SK-N-SH (cell line): ENCODE measurements around the gene P2RX1. TPM values are rescaled to one million over a fixed set of nuclear protein-coding genes. Genes with fewer than 3 reads are reported as not detected.

Experiments used
- CTCF ChIA-PET: fragments of 300-600, 350-600 bp; formaldehyde crosslinking; extraction: SDS; loops from one replicate; lab custom pipeline; 2021; lab: Yijun Ruan, JAX
- POLR2A ChIA-PET: fragments of 350-600 bp; sonication (Branson Sonifier 250); formaldehyde crosslinking; extraction: SDS; loops from one replicate; lab custom pipeline; 2020; ENCODE audit warnings: antibody characterized with exemption, inconsistent platforms; lab: Yijun Ruan, JAX
- DNase-seq: peaks from one replicate; pipeline ENCODE4 v3.0.0; 2012
- H2AFZ ChIP-seq: fragments of 200-600 bp; sonication (generic); 2 replicates; pipeline ENCODE4 v1.8.1; 2016; ENCODE audit warnings: antibody characterized with exemption, mild to moderate bottlenecking, low read depth
- H3F3A ChIP-seq: fragments of 200-600 bp; sonication (generic); replicated peaks from 2 replicates; pipeline ENCODE3; 2016; ENCODE audit warnings: antibody characterized with exemption, mild to moderate bottlenecking; ENCODE audit not compliant: insufficient read depth
- H3K27ac ChIP-seq, 2 experiments: fragments of 200-500 bp in 1 of 2; fragments of 200-600 bp in 1 of 2; sonication (Bioruptor generic) in 1 of 2; sonication (generic), shearing (Covaris generic) in 1 of 2; 2 replicates each; pipeline versions ENCODE4 v1.5.1 to v1.6.1; 2014 to 2016; ENCODE audit warnings: low read depth in 2 of 2, inconsistent platforms in 1 of 2, low read length in 1 of 2, mild to moderate bottlenecking in 1 of 2, mixed read lengths in 1 of 2
- H3K27me3 ChIP-seq: fragments of 200-600 bp; sonication (generic), shearing (Covaris generic); 2 replicates; pipeline ENCODE4 v1.6.1; 2016; ENCODE audit warnings: mixed run types; ENCODE audit not compliant: insufficient read depth
- H3K36me3 ChIP-seq, 2 experiments: fragments of 200-500 bp in 1 of 2; fragments of 200-600 bp in 1 of 2; sonication (Bioruptor generic) in 1 of 2; sonication (generic) in 1 of 2; replicated peaks in 1 of 2; 2 replicates each; pipeline versions ENCODE3 to v1.5.1; 2014 to 2016; ENCODE audit warnings: low read length in 1 of 2, mild to moderate bottlenecking in 1 of 2; ENCODE audit not compliant: insufficient read depth in 2 of 2, control insufficient read depth in 1 of 2
- H3K4me1 ChIP-seq, 2 experiments: fragments of 200-500 bp in 1 of 2; fragments of 200-600 bp in 1 of 2; sonication (Bioruptor generic) in 1 of 2; sonication (generic), shearing (Covaris generic) in 1 of 2; 2 replicates each; pipeline versions ENCODE4 v1.5.1 to v1.6.1; 2014 to 2016; ENCODE audit warnings: low read depth in 1 of 2, low read length in 1 of 2, mixed run types in 1 of 2; ENCODE audit not compliant: insufficient read depth in 2 of 2, control insufficient read depth in 1 of 2
- H3K4me2 ChIP-seq: fragments of 200-600 bp; sonication (generic), shearing (Covaris generic); 2 replicates; pipeline ENCODE4 v1.6.1; 2017; ENCODE audit warnings: mixed run types
- H3K4me3 ChIP-seq, 2 experiments: fragments of 200-500 bp in 1 of 2; fragments of 200-600 bp in 1 of 2; sonication (Bioruptor generic) in 1 of 2; sonication (generic), shearing (Covaris generic) in 1 of 2; 2 replicates each; pipeline versions ENCODE4 v1.5.1 to v1.8.1; 2014 to 2016; ENCODE audit warnings: low read depth in 2 of 2, inconsistent platforms in 1 of 2, low read length in 1 of 2, mild to moderate bottlenecking in 1 of 2, mixed read lengths in 1 of 2, moderate library complexity in 1 of 2
- H3K79me2 ChIP-seq: fragments of 200-600 bp; sonication (generic); 2 replicates; pipeline ENCODE4 v1.8.1; 2017; ENCODE audit warnings: mild to moderate bottlenecking; ENCODE audit not compliant: insufficient read depth
- H3K9ac ChIP-seq: fragments of 200-600 bp; sonication (generic); 2 replicates; pipeline ENCODE4 v1.6.1; 2017; ENCODE audit warnings: mixed run types
- H3K9me2 ChIP-seq: fragments of 200-600 bp; sonication (generic); 2 replicates; pipeline ENCODE4 v1.6.1; 2017; ENCODE audit warnings: mixed run types
- H3K9me3 ChIP-seq: fragments of 200-600 bp; sonication (generic); 2 replicates; pipeline ENCODE4 v1.6.1; 2017; ENCODE audit warnings: mixed run types, mild to moderate bottlenecking, moderate library complexity
- H4K20me1 ChIP-seq: fragments of 200-600 bp; sonication (generic); 2 replicates; pipeline ENCODE4 v1.6.1; 2017; ENCODE audit warnings: mild to moderate bottlenecking, mixed run types; ENCODE audit not compliant: insufficient read depth
- CHD2 ChIP-seq: fragments of 150-350 bp; IDR thresholded peaks from 2 replicates; pipeline ENCODE4 v1.6.1; 2018; ENCODE audit warnings: low read length; ENCODE audit not compliant: partially characterized antibody
- EZH2phosphoT487 ChIP-seq: fragments of 200-600 bp; sonication (generic); IDR thresholded peaks from 2 replicates; pipeline ENCODE4 v1.6.1; 2017; ENCODE audit warnings: low read depth, mixed run types, mild to moderate bottlenecking, antibody characterized with exemption, moderate library complexity, borderline replicate concordance
- FOXJ3 ChIP-seq: sonication (generic); formaldehyde crosslinking; IDR thresholded peaks from 2 replicates; pipeline ENCODE4 v1.5.1; 2020; ENCODE audit warnings: mild to moderate bottlenecking, missing genetic modification reagents
- FOXM1 ChIP-seq: IDR thresholded peaks from 2 replicates; pipeline ENCODE4 v1.4.0; 2012; ENCODE audit warnings: low read depth, mild to moderate bottlenecking
- GABPA ChIP-seq: IDR thresholded peaks from 2 replicates; pipeline ENCODE4 v1.4.0; 2012; ENCODE audit warnings: low read depth, mild to moderate bottlenecking
- MEF2A ChIP-seq: IDR thresholded peaks from 2 replicates; pipeline ENCODE4 v1.4.0; 2012; ENCODE audit warnings: low read depth, borderline replicate concordance
- MXI1 ChIP-seq: IDR thresholded peaks from 2 replicates; pipeline ENCODE4 v1.6.1; 2012; ENCODE audit warnings: mild to moderate bottlenecking, low read depth, low read length, improper control_type of control experiment
- NRF1 ChIP-seq: IDR thresholded peaks from 2 replicates; pipeline ENCODE4 v1.6.1; 2012; ENCODE audit warnings: low read depth, mild to moderate bottlenecking, low read length
- POLR2AphosphoS5 ChIP-seq: IDR thresholded peaks from 2 replicates; pipeline ENCODE4 v1.6.1; 2012; ENCODE audit warnings: low read depth, low read length
- RAD21 ChIP-seq: IDR thresholded peaks from 2 replicates; pipeline ENCODE4 v1.6.1; 2012; ENCODE audit warnings: mild to moderate bottlenecking, low read length
- RCOR1 ChIP-seq: fragments of 150-350 bp; IDR thresholded peaks from 2 replicates; pipeline ENCODE4 v1.6.1; 2017; ENCODE audit warnings: antibody characterized with exemption, low read length
- RXRA ChIP-seq: IDR thresholded peaks from 2 replicates; pipeline ENCODE4 v1.4.0; 2012; ENCODE audit warnings: low read depth, mild to moderate bottlenecking, borderline replicate concordance
- TCF12 ChIP-seq: IDR thresholded peaks from 2 replicates; pipeline ENCODE4 v1.4.0; 2012
- TEAD4 ChIP-seq: IDR thresholded peaks from 2 replicates; pipeline ENCODE4 v1.4.0; 2012; ENCODE audit warnings: mild to moderate bottlenecking, borderline replicate concordance; ENCODE audit not compliant: insufficient read depth
- WGBS: methylation state at CpG from one replicate; pipeline ENCODE4 v1.1.6; 2017; ENCODE audit warnings: low lambda C conversion rate; 5-methylcytosine and 5-hydroxymethylcytosine counted together
- polyA plus RNA-seq, 3 experiments: library from polyadenylated mRNA; depleted of rRNA; stranded (reverse); fragments of >200 nt; gene quantifications; 2 replicates each; pipeline ENCODE4 v1.2.3, GENCODE V29; 2012
- TF ChIP-seq, protein P1 (sequence below): fragments of 200-600 bp; sonication (generic); IDR thresholded peaks from 2 replicates; pipeline ENCODE4 v1.6.1; 2017; ENCODE audit warnings: antibody characterized with exemption, mild to moderate bottlenecking, moderate library complexity
- TF ChIP-seq, protein P2 (sequence below): fragments of 150-350 bp; IDR thresholded peaks from 2 replicates; pipeline ENCODE4 v1.6.1; 2016; ENCODE audit warnings: mild to moderate bottlenecking, low read depth, low read length
- TF ChIP-seq, protein P3 (sequence below): fragments of 150-350 bp; IDR thresholded peaks from 2 replicates; pipeline ENCODE4 v1.6.1; 2017; ENCODE audit warnings: antibody characterized with exemption, low read length, low read depth, borderline replicate concordance
- TF ChIP-seq, protein P4 (sequence below): IDR thresholded peaks from 2 replicates; pipeline ENCODE4 v1.4.0; 2012; ENCODE audit warnings: low read depth, borderline replicate concordance
- TF ChIP-seq, protein P5 (sequence below): IDR thresholded peaks from 2 replicates; pipeline ENCODE4 v1.4.0; 2012; ENCODE audit warnings: low read depth, borderline replicate concordance

The P2RX1 gene
- polyA plus RNA-seq, 1 of the 3 experiments (the other 2 are of a cell fraction): not detected

DNA sequence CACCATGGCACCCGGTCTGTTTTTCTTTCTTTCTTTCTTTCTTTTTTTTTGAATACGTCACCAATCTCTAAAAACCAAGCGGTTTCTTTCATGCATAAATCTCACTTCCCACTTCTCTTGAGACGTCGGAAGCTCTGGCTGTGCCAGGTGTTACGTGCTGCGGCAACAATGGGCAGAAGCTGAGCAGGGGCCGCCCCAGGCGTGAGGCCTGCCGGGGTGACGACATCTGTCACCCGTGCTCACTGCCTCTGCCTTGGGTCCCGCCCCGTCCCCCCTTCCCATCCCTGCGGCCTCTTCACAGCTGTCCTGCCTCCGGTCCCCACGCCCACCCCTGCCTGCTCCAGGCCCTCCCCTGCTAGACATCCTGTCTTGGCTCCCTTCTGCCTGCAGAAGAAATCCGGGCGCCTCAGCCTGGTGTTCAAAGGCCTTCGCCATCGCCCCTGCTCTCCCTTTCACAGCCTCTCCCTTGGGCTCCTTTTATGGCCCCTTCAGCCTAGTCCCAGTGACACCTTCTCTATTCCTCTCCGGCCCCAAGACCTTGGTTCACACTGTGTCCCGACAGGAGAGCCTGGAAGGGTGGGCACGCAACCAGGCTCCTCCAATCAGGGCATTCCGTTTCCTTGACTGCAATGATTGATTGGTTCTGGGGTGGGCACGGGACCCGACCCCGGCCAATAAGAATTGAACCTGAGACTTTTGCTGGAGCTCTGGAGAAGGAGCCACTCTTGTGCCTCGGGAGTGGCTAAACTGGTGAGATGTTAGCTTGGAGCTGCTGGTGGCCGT, 4.8 kb downstream of the P2RX1 start:
- H4K20me1 ChIP-seq: no peaks in the 10 kb centered on the region
- H3K9me2 ChIP-seq: no peaks in the 10 kb centered on the region
- POLR2A ChIA-PET: no interaction called here
- CTCF ChIA-PET: interaction anchor here (0.8 to 3.6 kb wide), 4 partner anchors 48 to 160 kb away, joined by 3 to 88 read pairs (median 10); partner anchors contain the start of gene NCBP3
- no peak overlapping the region for H3K9ac ChIP-seq
- no peaks in the 10 kb centered on the region for H3K27me3 ChIP-seq
- H3K4me2 ChIP-seq: no peak overlapping the region
- no peak overlapping the region for H2AFZ ChIP-seq
- no peaks in the 10 kb centered on the region for H3K36me3 ChIP-seq
- H3F3A ChIP-seq: no peaks in the 10 kb centered on the region
- peaks cover 0 to 3% of the 10 kb centered on the region in 2 experiments; a peak in 1 of 4 replicates for H3K4me1 ChIP-seq
- no peak overlapping the region for H3K27ac ChIP-seq
- no peak for DNase-seq
- TF ChIP-seq RAD21 (no peak), CHD2 (no peak), POLR2AphosphoS5 (no peak), NRF1 (no peak), MXI1 (no peak), GABPA (no peak), EZH2phosphoT487 (no peak), MEF2A (no peak), RXRA (no peak), RCOR1 (no peak), FOXJ3 (CRISPR knock-in tag) (no peak), FOXM1 (no peak), TCF12 (no peak), TEAD4 (no peak)
- TF ChIP-seq, protein P1, sequence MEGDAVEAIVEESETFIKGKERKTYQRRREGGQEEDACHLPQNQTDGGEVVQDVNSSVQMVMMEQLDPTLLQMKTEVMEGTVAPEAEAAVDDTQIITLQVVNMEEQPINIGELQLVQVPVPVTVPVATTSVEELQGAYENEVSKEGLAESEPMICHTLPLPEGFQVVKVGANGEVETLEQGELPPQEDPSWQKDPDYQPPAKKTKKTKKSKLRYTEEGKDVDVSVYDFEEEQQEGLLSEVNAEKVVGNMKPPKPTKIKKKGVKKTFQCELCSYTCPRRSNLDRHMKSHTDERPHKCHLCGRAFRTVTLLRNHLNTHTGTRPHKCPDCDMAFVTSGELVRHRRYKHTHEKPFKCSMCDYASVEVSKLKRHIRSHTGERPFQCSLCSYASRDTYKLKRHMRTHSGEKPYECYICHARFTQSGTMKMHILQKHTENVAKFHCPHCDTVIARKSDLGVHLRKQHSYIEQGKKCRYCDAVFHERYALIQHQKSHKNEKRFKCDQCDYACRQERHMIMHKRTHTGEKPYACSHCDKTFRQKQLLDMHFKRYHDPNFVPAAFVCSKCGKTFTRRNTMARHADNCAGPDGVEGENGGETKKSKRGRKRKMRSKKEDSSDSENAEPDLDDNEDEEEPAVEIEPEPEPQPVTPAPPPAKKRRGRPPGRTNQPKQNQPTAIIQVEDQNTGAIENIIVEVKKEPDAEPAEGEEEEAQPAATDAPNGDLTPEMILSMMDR: no peak
- TF ChIP-seq, protein P2, sequence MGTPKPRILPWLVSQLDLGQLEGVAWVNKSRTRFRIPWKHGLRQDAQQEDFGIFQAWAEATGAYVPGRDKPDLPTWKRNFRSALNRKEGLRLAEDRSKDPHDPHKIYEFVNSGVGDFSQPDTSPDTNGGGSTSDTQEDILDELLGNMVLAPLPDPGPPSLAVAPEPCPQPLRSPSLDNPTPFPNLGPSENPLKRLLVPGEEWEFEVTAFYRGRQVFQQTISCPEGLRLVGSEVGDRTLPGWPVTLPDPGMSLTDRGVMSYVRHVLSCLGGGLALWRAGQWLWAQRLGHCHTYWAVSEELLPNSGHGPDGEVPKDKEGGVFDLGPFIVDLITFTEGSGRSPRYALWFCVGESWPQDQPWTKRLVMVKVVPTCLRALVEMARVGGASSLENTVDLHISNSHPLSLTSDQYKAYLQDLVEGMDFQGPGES: no peak
- TF ChIP-seq, protein P3, sequence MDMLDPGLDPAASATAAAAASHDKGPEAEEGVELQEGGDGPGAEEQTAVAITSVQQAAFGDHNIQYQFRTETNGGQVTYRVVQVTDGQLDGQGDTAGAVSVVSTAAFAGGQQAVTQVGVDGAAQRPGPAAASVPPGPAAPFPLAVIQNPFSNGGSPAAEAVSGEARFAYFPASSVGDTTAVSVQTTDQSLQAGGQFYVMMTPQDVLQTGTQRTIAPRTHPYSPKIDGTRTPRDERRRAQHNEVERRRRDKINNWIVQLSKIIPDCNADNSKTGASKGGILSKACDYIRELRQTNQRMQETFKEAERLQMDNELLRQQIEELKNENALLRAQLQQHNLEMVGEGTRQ: no peak
- TF ChIP-seq, protein P4, sequence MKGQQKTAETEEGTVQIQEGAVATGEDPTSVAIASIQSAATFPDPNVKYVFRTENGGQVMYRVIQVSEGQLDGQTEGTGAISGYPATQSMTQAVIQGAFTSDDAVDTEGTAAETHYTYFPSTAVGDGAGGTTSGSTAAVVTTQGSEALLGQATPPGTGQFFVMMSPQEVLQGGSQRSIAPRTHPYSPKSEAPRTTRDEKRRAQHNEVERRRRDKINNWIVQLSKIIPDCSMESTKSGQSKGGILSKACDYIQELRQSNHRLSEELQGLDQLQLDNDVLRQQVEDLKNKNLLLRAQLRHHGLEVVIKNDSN: no peak
- TF ChIP-seq, protein P5, sequence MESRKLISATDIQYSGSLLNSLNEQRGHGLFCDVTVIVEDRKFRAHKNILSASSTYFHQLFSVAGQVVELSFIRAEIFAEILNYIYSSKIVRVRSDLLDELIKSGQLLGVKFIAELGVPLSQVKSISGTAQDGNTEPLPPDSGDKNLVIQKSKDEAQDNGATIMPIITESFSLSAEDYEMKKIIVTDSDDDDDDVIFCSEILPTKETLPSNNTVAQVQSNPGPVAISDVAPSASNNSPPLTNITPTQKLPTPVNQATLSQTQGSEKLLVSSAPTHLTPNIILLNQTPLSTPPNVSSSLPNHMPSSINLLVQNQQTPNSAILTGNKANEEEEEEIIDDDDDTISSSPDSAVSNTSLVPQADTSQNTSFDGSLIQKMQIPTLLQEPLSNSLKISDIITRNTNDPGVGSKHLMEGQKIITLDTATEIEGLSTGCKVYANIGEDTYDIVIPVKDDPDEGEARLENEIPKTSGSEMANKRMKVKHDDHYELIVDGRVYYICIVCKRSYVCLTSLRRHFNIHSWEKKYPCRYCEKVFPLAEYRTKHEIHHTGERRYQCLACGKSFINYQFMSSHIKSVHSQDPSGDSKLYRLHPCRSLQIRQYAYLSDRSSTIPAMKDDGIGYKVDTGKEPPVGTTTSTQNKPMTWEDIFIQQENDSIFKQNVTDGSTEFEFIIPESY: no peak
- H3K79me2 ChIP-seq: no peaks in the 10 kb centered on the region
- H3K9me3 ChIP-seq: no peaks in the 10 kb centered on the region
- H3K4me3 ChIP-seq: no peak overlapping the region
- 81% methylated on average over 29 of the region's 30 CpGs for WGBS
